NB4 (cell line): ENCODE measurements around the gene TMPRSS11E.
"Not testable (repeated sequence)": the region's sequence is repeated elsewhere in the genome, so short reads cannot be mapped to it uniquely, and the experiment has no call there.

Source experiments
- DNase-seq: peaks from one replicate; pipeline ENCODE4 v3.0.0; 2010; ENCODE audit warnings: low read depth
- H3K4me3 ChIP-seq: one replicate; pipeline ENCODE4 v1.5.1; 2011; ENCODE audit warnings: mild to moderate bottlenecking, low read depth, low read length, moderate library complexity
- CTCF ChIP-seq: IDR thresholded peaks from one replicate; pipeline ENCODE4 v1.5.1; 2012; ENCODE audit warnings: low read depth, low read length
- MYC ChIP-seq: IDR thresholded peaks from 2 replicates; pipeline ENCODE4 v1.6.1; 2011; ENCODE audit warnings: low read depth, low read length
- POLR2A ChIP-seq: IDR thresholded peaks from 2 replicates; pipeline ENCODE4 v1.6.1; 2011; ENCODE audit warnings: mild to moderate bottlenecking; ENCODE audit not compliant: insufficient read length; ENCODE audit errors: extremely low read depth
- TF ChIP-seq, protein P1 (sequence below): IDR thresholded peaks from 2 replicates; pipeline ENCODE4 v1.6.1; 2011; ENCODE audit warnings: low read depth, low read length

TMPRSS11E gene, protein sequence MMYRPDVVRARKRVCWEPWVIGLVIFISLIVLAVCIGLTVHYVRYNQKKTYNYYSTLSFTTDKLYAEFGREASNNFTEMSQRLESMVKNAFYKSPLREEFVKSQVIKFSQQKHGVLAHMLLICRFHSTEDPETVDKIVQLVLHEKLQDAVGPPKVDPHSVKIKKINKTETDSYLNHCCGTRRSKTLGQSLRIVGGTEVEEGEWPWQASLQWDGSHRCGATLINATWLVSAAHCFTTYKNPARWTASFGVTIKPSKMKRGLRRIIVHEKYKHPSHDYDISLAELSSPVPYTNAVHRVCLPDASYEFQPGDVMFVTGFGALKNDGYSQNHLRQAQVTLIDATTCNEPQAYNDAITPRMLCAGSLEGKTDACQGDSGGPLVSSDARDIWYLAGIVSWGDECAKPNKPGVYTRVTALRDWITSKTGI

DNA sequence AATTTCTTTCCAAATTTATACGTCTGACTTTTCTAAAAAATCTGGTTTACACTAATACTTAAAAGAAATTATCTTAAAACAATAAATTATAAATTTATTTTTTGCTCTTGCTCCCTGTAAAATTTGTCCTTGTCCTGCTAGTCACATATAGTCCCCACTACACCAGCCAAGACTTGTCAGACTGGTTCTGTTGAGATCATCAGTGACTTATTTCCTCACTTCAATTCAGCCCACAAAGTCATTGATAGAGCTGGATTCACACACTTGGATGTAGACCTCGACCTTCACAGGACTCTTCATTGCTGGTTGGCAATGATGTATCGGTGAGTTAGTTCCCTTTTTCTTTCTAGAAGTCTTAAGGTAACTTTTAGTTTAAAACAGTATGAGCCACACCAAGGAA lies at the start of gene TMPRSS11E:
TMPRSS11E (plus strand) TSS at position 263 of the 400 bp plus-strand sequence; CDS start at position 313, 50 bp downstream.
- peak; percentile 2 for DNase-seq
- no peak within 1 kb of the TSS for H3K4me3 ChIP-seq
- no peak for TF ChIP-seq MYC
- no peak for TF ChIP-seq POLR2A
- TF ChIP-seq, protein P1, sequence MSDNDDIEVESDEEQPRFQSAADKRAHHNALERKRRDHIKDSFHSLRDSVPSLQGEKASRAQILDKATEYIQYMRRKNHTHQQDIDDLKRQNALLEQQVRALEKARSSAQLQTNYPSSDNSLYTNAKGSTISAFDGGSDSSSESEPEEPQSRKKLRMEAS = no peak
- no peak for TF ChIP-seq CTCF

DNA sequence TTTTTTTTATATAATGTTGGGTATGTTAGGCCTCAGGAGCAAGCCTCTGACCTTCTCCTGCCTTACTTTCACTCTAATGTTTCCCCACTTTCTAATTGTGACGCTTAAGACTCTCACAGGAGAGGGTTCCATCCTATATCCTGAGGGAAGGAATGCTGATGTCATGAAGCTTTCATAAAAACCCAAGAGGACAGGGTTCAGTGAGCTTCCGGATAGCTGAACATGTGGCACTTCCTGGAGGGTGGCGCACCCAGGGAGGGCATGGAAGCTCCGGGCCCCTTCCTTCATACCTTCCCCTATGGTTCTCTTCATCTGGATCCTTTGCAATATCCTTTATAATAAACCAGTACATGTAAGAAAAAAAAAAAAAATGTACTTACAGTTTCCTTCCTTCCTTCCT lies 48.0 kb upstream of the TMPRSS11E start:
- no peak overlapping the region for H3K4me3 ChIP-seq
- TF ChIP-seq MYC = no peak
- no peak for TF ChIP-seq POLR2A
- TF ChIP-seq, protein P1 = no peak
- TF ChIP-seq CTCF = no peak
- no peak for DNase-seq

GRCh38 chr4:68401231-68401630 lies 46.0 kb upstream of the TMPRSS11E start:
- DNase-seq = no peak
- TF ChIP-seq CTCF (no peak), MYC (no peak), POLR2A (no peak)
- TF ChIP-seq, protein P1 = no peak
- H3K4me3 ChIP-seq = no peak overlapping the region

- TF ChIP-seq POLR2A = no peak
- TF ChIP-seq, protein P1 = no peak
- no peak overlapping the region for H3K4me3 ChIP-seq
These were observed 43.1 kb upstream of the TMPRSS11E start for GRCh38 chr4:68404153-68404552.

GRCh38 chr4:68405718-68406478 lies 41.4 kb upstream of the TMPRSS11E start:
- DNase-seq, H3K4me3 ChIP-seq: not testable (repeated sequence)

More at GRCh38 chr4:68404153-68404552, 43.1 kb upstream of the TMPRSS11E start:
- DNase-seq = no peak

GRCh38 chr4:68406479-68406859 lies 40.8 kb upstream of the TMPRSS11E start:
- DNase-seq = no peak
- TF ChIP-seq POLR2A = no peak
- no peak for TF ChIP-seq CTCF
- TF ChIP-seq MYC = no peak
- TF ChIP-seq, protein P1 = no peak
- no peak overlapping the region for H3K4me3 ChIP-seq

DNA sequence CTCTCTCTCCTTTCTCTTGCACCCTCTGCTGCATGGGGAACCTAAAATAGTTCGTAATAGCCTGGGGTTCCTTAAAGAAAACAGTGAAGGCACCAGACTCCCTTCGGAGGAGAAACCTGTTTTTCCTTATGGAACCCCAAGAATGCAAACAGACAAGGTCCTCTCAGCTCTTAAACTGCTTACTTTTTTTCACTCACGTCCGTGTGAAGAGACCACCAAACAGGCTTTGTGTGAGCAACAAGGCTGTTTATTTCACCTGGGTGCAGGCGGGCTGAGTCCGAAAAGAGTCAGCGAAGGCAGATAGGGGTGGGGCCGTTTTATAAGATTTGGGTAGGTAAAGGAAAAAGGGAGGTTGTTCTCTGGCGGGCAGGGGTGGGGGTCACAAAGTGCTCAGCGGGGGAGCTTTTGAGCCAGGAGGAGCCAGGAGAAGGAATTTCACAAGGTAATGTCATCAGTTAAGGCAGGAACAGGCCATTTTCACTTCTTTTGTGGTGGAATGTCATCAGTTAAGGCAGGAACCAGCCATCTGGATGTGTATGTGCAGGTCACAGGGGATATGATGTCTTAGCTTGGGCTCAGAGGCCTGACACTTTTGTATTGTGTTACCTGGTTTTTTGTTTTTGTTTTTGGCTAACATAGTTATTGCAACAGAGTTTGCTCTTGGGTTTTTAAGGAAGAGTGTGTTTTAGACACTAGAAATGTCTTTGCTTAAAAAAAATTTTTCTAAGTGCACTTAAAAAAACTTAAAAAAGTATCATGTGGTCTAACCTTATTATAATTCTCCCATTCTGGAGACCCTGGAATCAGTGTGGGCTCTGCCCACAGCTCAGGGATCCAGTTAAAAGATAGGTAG lies 40.0 kb upstream of the TMPRSS11E start:
- not testable (repeated sequence) for DNase-seq

More for the DNA sequence above, 40.0 kb upstream of the TMPRSS11E start:
- not testable (repeated sequence) for H3K4me3 ChIP-seq
